Activated naive CD4-positive, alpha-beta T cell treated with Interleukin-2 at 50 U/mL for 16 hours (primary cell): ENCODE measurements around the gene ADAMTS13.

ENCODE experiments used
- DNase-seq: peaks from one replicate; pipeline ENCODE4 v3.0.0-alpha.2; 2020

Gene ADAMTS13

DNA sequence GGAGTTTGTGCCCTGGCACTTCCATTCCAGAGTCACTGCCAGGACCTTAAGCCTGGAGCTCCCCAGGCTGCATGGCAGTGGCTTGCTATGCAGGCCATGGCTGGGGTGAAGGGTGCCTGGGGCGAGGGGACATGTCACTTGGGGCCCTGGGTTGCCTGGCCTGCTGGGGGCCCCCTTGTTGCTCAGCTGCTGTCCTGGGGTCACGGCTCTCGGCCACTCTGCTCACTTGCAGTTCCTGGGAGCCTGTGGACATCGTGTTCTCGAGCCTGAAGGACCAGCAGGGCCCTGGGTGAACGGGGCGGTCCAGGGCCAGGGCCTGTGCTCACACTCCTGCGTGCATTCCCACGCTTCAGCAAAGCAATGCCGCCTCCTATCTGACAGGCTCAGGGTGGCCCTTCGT lies 71.3 kb downstream of the ADAMTS13 start:
- DNase-seq: no peak

DNA sequence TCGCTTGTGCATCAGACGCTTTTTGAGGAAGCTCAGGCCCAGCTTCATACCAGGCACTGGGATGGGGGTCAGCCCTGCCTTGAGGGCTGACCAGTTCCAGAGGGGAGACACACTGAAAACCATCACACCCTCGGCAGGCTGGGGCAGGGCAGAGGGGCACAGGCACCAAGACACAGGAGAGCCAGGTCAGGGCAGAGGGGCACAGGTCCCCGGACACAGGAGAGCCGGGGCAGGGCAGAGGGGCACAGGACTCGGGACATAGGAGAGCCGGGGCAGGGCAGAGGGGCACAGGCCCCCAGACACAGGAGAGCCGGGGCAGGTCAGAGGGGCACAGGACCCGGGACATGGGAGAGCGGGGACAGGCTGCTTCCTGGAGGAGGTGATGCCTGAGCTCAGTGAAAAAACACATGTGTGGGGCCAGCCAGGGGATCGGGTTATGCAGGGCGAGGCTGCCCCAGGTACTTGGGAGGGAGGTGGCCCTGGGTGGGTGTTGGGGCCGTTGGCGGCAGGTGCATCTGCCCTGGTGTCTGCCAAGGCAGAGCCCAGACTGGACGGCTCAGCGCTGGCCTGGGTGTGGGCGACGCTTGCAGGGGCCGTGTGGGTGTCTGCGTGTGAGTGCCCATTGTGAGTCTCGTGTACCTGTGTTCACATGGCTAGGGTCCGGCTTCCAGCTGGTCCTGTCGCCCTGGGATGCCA lies 71.8 kb downstream of the ADAMTS13 start:
- no peak for DNase-seq

DNA sequence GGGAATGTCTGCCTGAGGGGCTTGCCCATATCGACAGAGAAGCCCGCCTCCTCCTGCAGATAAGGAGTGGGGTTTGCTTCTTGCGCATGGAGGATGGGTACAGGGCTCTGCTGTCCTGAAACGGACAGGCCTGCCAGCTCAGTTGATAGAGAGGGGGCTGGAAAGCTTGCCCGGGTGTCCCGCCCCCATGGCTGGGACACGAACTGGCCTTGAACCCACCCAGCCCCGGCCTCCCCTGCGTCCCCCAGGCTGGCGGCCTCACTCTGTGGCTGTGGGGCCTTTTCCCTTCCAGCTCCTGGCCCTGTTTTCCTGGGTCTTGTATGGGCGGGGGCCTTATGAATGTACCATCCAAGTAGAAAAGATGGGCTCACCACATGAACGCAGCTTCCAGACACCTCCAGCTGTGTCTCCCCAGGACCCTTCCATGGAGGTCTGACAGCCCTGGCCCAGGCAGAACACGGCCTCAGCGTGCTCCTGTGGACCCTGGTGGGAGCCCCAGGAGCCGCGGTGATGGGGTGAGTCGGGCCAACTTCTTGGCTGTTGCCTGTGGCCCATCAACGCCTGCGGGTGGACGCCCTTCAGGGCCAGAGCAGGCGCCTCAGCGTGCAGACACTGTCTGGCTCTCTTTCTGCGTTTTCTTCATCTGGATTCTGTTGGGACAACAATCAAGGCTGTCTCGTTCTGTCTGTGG lies 72.6 kb downstream of the ADAMTS13 start:
- DNase-seq: no peak

DNA sequence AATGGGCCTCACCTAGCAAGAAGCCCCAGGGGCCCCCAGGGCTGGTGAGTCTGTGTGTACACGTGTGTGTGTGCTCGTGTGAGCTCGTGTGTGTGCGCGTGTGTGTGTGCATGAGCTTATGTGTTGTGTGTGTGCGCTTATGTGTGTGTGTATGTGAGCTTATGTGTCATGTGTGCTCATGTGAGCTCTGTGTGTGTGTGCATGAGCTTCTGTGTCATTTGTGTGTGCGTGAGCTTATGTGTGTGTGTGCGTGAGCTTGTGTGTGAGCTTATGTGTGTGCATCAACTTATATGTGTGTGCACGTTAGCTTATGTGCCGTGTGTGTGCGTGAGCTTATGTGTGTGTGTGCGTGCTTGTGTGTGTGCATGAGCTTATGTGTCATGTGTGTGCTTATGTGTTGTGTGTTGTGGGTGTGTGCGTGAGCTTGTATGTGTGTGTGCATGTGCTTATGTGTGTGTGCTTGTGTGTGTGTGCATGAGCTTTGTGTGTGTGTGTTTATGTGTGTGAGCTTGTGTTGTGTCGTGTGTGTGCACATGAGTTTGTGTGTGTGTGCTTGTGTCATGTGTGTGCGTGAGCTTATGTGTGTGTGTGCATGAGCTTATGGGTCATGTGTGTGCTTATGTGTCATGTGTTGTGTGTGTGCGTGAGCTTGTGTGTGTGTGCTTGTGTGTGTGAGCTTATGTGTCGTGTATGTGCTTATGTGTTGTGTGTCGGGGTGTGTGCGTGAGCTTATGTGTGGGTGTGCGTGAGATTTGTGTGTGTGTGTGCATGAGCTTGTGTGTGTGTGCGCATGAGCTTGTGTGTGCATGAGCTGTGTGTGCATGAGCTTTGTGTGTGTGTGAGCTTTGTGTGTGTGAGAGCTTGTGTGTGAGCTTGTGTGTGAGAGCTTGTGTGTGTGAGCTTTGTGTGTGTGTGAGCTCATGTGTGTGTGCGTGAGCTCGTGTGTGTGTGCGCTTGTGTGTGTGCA lies 73.4 kb downstream of the ADAMTS13 start:
- no peak for DNase-seq

DNA sequence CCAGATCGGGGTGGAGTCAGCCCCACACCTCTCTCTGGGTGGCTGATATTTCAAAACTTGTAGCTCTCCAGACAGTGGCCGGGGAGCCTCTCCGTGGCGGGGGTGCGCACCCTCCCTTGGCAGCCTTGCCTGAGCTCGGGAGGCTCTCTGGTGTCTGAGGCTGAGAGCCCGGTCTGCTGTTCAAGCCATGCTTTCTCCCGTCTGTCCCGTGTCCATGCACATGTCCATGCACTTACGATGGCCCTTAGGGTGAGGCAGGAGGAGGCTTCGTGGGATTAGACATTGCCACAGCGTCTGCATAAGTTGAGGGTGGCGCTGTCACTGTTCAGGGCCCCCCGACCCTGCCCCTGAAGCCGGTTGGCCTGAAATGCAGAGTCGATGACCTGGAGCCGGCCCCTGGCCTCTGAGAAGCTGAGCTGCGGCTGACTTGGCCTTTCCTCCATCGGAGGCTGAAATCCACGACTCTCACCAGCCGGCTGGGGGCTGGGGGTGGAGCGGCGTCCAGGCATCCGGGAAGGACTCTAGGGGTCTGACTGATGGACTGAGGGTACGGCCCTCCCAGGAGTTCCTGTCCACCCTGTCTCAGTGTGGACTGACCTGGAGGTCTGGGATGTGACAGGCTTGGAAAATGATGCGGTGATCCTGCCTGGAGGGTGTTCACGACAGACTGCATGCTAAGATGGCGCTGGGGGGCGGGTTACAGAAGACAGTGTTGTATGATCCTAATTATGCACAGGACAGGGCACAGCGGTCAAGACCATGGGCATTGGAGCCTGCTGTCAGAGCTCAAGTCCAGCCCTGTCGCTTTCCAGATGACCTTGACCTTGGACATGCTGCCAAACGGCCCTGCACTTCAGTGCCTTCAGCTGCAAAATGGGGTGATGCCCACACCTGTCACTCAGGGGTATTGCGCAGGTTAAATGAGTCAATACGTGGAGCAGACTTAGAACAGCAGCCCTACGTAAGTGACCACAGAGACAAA lies 75.0 kb downstream of the ADAMTS13 start:
- no peak for DNase-seq

DNA sequence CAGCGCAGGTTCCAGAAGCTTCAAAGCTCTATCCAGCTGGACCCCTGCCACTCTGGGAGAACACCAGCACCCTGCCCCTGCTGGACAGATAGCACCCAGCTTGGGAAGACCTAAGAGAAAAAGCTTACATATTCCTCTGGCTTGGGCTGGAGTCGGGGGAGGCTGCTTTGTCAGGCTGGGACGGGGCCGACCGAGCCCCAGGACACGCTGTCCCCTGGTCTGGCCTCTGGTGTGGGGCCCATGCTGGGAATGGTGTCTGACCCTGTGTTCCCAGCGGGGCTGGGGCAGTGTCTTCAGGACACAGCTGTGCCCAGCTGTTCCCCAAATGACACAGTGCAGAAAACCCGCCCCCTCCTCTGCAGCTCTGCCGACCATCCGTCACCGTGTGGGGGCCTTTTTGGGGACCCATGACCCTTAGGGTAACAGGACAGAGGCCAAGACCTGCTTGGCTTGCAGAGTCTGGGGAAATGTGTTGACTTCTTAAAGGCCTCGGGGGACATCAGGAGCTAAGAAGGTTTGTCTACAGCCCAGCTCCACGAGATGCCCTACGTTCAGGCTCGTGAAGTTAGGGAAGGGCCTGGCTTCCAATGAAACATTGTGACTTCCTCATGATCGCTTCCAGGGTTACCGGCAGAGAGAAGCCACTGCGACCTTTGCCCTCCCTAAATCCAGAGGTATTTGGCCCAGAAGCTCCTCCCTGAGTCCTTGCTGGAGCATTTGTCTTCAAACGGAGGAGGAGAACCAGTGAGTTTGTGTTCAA lies 77.1 kb downstream of the ADAMTS13 start:
- no peak for DNase-seq

DNA sequence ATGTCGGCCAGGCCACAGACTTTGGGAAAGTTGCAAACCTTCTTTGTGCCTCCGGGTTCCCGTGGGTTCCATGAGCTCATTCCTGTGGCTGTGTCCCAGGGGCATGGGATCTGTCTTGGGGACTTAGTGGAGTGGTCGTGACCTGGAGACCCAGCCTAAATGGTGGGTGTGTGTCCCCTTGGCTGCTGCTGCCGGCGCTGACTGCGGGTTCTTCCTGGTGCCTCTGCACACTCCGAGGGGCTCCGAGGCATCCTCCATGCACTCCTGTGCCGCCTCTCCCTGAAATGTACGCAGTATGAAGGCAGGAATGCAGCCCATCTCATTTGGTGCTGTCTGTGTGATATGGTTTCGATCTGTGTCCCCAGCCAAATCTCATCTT lies 77.7 kb downstream of the ADAMTS13 start:
- DNase-seq: no peak

DNA sequence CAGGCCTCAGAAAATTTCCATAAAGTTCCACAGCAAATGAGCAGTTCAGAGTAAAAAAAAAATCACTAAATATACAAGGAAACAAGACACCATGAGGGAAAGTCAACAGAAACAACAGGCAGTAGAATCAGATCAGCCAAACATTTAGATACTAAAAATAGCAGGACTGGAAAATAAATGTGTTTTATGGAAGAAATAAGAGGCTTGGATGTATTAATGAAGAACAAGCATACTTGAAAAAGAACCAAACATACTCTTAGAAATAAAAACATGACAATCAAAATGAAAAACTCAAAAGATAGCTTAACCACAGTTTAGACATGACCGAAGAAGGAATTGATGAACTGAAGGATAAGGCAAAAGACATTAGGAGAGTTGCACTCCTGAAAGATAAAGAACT lies 79.9 kb downstream of the ADAMTS13 start:
- no peak for DNase-seq

DNA sequence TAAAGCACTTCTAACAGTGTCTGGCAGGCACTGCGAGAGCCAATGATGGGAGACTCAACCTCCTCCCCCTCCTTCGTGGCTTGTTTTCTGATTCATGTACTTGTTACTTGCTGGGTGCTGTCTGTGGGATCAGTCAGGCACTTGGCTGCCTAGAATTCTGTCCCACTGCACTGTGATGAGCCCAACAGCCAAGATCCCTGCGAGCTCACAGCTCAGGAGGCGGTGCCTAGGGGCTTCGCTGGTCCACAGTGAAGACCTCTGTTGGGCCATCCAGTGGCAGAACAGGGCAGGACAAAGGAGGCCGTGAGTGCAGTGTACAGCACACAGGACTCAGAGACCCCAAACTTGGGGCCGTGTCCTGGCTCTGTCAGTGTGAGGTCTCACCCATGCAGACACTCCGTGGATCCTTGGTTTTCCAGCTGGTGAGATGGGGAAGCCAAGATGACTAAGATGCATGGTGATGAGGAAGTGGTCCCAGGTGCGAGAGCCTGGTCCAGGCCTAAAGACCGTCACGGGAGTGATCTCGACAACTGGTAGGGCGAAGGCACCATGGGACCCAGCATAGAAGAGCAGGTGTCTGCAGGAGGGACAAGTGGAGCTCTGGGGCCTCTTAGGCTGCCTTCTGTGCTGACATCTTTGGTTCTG lies 83.1 kb downstream of the ADAMTS13 start:
- DNase-seq: no peak

DNA sequence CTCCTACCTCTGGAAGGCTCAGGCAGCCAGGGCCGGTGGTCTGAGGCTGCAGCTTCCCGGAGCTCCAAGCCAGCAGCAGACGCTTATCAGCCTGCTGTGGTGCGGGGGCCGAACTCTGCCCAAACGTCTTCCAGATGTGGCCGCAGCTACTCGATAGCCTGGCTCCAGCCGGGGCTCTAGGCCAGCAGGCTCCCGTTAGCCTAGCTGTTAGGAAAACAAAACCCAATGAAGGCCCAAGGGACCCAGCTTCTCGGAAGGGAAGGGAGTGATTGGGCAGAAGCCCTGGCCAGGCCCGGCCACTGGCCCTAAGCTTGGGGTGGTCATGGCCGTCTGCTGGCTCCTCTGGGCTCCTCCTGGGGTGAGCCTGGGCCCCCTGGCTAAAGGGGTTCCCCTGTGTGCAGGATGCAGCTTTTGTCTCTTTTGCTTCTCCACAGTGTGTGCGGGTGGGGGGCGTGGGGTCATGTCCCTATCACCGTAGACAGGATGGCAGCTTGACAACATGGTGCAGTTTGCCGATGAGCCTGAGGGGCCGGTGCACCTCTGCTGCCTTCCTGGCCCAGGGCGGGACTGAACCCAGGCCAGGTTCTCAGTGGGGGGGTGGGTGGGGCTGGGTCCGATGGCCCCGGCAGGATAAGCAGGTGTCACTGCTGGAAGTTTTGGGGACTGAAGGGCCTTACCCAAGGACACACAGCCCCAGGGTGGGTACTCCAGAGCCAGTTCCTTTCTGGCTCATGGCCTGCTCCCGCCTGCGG lies 83.9 kb downstream of the ADAMTS13 start:
- DNase-seq: no peak

DNA sequence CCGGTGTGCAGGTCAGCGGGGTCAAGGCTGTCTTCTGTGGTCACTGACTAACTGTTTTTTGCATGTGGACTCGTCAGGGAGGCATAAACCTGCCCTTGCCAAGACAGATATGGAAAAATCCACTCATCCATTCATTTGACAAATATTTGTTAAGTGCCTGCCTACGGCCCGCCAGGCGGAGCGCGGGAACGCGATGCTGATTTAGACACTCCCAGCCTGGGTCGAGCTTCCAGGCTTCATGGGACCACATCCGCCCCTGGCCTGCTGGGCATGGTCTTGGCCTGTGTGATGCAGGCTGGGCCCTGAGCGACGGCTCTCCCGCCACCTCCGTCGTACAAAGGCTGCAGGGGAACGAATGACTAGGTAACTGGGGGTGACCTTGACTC lies 84.5 kb downstream of the ADAMTS13 start:
- DNase-seq: no peak

DNA sequence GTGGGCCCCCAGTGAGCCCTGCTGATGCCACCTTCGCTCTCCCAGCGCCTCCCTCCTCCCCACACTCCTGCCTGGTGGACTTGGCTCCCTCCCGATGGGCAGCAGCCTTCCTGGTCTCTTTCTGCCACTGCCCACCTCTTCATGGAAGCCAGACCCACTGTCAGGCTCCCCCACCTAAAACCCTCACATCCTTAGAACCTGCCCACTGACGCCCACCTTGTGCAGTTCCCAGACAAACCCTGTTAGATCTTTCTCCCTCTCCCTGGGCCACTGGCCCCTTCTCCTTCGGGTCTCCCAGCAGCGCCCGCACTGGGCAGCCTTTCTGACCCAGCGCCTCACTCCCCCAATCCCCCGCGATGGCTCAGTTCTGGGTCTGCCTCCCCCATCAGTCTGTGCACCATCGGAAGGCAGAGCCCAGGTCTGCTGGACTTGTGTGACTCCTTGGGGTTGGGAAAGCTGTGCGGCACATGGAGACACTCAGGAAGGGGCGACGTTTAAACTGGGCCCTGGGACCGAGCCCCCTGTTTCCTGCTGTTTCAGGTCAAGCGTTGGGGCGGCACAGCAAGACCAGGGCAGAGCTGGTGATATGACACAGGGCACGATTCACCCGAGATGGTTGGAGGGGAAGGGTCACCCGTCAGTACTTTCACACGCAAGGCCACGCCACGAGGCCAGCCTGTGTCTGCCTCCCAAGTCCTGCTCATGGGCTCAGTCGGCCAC lies 85.2 kb downstream of the ADAMTS13 start:
- DNase-seq: no peak

DNA sequence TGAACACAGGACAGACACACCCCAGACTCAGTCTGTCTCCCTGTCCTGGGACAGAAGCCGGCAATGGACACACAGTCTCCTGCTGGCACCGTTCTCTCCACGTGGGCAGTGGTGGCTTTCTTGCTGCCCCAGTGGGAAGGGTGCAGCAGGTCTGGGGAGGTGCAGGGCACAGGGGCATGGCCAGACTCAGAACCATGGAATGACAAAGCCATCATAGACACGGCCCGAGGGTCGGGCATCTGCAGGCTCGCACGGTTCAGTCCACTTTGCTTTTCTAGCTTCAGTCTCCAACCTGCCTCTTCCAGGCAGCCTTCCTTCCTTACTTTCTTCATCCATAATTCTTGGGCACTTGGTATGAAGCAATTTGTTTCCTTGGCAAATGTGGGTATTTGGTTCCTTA lies 85.9 kb downstream of the ADAMTS13 start:
- DNase-seq: no peak
